HEK293 (cell line): ENCODE results near the gene CACNB2.

ENCODE experiments used
- BCL11A ChIP-seq: fragments of 450-650 bp; formaldehyde crosslinking; IDR thresholded peaks from 2 replicates; pipeline ENCODE4 v1.5.1; 2016; ENCODE audit warnings: low read depth, missing biosample characterization, missing genetic modification characterization
- ZIC2 ChIP-seq: fragments of 450-650 bp; formaldehyde crosslinking; IDR thresholded peaks from 2 replicates; pipeline ENCODE4 v1.5.1; 2016; ENCODE audit warnings: missing biosample characterization, missing genetic modification characterization
- ZNF174 ChIP-seq: fragments of 450-650 bp; formaldehyde crosslinking; IDR thresholded peaks from 2 replicates; pipeline ENCODE4 v1.5.0; 2017; ENCODE audit warnings: missing biosample characterization, mild to moderate bottlenecking, missing genetic modification characterization
- ZNF2 ChIP-seq: fragments of 450-650 bp; formaldehyde crosslinking; IDR thresholded peaks from 2 replicates; pipeline ENCODE4 v1.5.1; 2016; ENCODE audit warnings: missing biosample characterization, missing genetic modification characterization
- ZNF274 ChIP-seq, 2 experiments: fragments of 200-500 bp in 1 of 2; fragments of 450-650 bp in 1 of 2; sonication (Bioruptor generic) in 1 of 2; formaldehyde crosslinking in 1 of 2; IDR thresholded peaks; 2 replicates each; pipeline versions ENCODE4 v1.5.1 to v1.6.1; 2014 to 2016; ENCODE audit warnings: borderline replicate concordance in 1 of 2, inconsistent platforms in 1 of 2, low read length in 1 of 2, missing biosample characterization in 1 of 2, missing genetic modification characterization in 1 of 2
- ZNF561 ChIP-seq: fragments of 450-650 bp; IDR thresholded peaks from 2 replicates; pipeline ENCODE4 v1.5.1; 2018; ENCODE audit warnings: missing biosample characterization, missing genetic modification characterization, borderline replicate concordance
- ZNF664 ChIP-seq: fragments of 450-650 bp; formaldehyde crosslinking; IDR thresholded peaks from 2 replicates; pipeline ENCODE4 v1.5.1; 2016; ENCODE audit warnings: missing biosample characterization, missing genetic modification characterization
- ZNF777 ChIP-seq: fragments of 450-650 bp; formaldehyde crosslinking; IDR thresholded peaks from 2 replicates; pipeline ENCODE4 v1.5.1; 2017; ENCODE audit warnings: missing biosample characterization, missing genetic modification characterization, borderline replicate concordance
- ZNF792 ChIP-seq: fragments of 450-650 bp; formaldehyde crosslinking; IDR thresholded peaks from 2 replicates; pipeline ENCODE4 v1.5.1; 2016; ENCODE audit warnings: missing biosample characterization, missing genetic modification characterization
- TF ChIP-seq, protein P1 (sequence below): fragments of 450-650 bp; formaldehyde crosslinking; IDR thresholded peaks from 2 replicates; pipeline ENCODE4 v1.5.1; 2016; ENCODE audit warnings: missing biosample characterization, missing genetic modification characterization
- TF ChIP-seq, protein P2 (sequence below): fragments of 450-650 bp; formaldehyde crosslinking; IDR thresholded peaks from 2 replicates; pipeline ENCODE4 v1.5.1; 2016; ENCODE audit warnings: missing biosample characterization, missing genetic modification characterization
- TF ChIP-seq, protein P3 (sequence below): fragments of 450-650 bp; IDR thresholded peaks from 2 replicates; pipeline ENCODE4 v1.5.1; 2018; ENCODE audit warnings: missing biosample characterization, missing genetic modification characterization

GRCh38 chr10:18539335-18539734 lies 399.1 kb downstream of the CACNB2 start:
- TF ChIP-seq, protein P1, sequence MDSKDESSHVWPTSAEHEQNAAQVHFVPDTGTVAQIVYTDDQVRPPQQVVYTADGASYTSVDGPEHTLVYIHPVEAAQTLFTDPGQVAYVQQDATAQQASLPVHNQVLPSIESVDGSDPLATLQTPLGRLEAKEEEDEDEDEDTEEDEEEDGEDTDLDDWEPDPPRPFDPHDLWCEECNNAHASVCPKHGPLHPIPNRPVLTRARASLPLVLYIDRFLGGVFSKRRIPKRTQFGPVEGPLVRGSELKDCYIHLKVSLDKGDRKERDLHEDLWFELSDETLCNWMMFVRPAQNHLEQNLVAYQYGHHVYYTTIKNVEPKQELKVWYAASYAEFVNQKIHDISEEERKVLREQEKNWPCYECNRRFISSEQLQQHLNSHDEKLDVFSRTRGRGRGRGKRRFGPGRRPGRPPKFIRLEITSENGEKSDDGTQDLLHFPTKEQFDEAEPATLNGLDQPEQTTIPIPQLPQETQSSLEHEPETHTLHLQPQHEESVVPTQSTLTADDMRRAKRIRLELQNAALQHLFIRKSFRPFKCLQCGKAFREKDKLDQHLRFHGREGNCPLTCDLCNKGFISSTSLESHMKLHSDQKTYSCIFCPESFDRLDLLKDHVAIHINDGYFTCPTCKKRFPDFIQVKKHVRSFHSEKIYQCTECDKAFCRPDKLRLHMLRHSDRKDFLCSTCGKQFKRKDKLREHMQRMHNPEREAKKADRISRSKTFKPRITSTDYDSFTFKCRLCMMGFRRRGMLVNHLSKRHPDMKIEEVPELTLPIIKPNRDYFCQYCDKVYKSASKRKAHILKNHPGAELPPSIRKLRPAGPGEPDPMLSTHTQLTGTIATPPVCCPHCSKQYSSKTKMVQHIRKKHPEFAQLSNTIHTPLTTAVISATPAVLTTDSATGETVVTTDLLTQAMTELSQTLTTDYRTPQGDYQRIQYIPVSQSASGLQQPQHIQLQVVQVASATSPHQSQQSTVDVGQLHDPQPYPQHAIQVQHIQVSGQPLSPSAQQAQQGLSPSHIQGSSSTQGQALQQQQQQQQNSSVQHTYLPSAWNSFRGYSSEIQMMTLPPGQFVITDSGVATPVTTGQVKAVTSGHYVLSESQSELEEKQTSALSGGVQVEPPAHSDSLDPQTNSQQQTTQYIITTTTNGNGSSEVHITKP (tag by site-specific recombination) = no peak
- TF ChIP-seq ZNF777 (no peak), BCL11A (tag by site-specific recombination) (no peak), ZNF274 (IDR thresholded peaks at IDR 0.05; ENCODE audit: low read length) (no peak), ZNF274 (tag by site-specific recombination; IDR thresholded peaks at IDR 0.05; ENCODE audit: borderline replicate concordance) (no peak), ZIC2 (tag by site-specific recombination) (no peak), ZNF2 (tag by site-specific recombination) (no peak), ZNF174 (tag by site-specific recombination) (no peak), ZNF561 (tag by site-specific recombination) (no peak), ZNF664 (tag by site-specific recombination) (no peak), ZNF792 (no peak)
- TF ChIP-seq, protein P2, sequence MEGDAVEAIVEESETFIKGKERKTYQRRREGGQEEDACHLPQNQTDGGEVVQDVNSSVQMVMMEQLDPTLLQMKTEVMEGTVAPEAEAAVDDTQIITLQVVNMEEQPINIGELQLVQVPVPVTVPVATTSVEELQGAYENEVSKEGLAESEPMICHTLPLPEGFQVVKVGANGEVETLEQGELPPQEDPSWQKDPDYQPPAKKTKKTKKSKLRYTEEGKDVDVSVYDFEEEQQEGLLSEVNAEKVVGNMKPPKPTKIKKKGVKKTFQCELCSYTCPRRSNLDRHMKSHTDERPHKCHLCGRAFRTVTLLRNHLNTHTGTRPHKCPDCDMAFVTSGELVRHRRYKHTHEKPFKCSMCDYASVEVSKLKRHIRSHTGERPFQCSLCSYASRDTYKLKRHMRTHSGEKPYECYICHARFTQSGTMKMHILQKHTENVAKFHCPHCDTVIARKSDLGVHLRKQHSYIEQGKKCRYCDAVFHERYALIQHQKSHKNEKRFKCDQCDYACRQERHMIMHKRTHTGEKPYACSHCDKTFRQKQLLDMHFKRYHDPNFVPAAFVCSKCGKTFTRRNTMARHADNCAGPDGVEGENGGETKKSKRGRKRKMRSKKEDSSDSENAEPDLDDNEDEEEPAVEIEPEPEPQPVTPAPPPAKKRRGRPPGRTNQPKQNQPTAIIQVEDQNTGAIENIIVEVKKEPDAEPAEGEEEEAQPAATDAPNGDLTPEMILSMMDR (tag by site-specific recombination) = no peak
- TF ChIP-seq, protein P3, sequence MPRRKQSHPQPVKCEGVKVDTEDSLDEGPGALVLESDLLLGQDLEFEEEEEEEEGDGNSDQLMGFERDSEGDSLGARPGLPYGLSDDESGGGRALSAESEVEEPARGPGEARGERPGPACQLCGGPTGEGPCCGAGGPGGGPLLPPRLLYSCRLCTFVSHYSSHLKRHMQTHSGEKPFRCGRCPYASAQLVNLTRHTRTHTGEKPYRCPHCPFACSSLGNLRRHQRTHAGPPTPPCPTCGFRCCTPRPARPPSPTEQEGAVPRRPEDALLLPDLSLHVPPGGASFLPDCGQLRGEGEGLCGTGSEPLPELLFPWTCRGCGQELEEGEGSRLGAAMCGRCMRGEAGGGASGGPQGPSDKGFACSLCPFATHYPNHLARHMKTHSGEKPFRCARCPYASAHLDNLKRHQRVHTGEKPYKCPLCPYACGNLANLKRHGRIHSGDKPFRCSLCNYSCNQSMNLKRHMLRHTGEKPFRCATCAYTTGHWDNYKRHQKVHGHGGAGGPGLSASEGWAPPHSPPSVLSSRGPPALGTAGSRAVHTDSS (tag by site-specific recombination) = no peak
